ENCODE data around the gene KCNAB1. TPM values are rescaled to one million over a fixed set of nuclear protein-coding genes. Genes with fewer than 3 reads are reported as not detected.

The KCNAB1 gene
- total RNA-seq, 1 experiment from 2014 or later: not detected

DNA sequence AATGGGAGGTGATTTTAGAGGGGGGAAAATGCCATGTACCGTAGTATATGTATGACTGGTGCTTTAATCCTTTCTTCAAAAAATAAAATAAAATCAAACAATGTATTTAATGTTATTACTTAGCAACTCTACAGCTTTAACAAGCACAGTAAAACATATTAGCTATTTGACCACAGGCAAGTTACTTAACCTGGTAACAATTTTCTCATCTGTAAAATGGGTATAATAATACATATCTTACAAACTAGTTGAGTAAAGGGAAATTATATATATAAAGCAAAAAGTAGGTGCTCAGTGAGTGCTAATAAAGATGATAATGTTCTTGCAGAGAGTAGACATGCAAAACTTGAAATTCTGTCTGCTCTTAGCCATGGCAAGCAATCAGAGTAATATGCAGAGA, 406.7 kb downstream of the KCNAB1 start:
- POLR2A ChIA-PET: no interaction called here
- Histone ChIP-seq H3K9ac (ENCODE audit: low read length) (no peak overlapping the region), H3K9me2 (ENCODE audit: insufficient read depth) (no peaks in the 10 kb centered on the region), H3K4me3 (replicated peaks in 1 of 2; ENCODE audit: low read depth in 1 of 2, low read length in 2 of 2) (no peak overlapping the region), H4K20me1 (ENCODE audit: insufficient read depth) (no peaks in the 10 kb centered on the region), H3K36me3 (ENCODE audit: control insufficient read depth in 1 of 2, insufficient read depth in 2 of 2, low read length in 2 of 2) (no peaks in the 10 kb centered on the region), H3K79me2 (ENCODE audit: insufficient read depth, low read length) (no peaks in the 10 kb centered on the region), H3K27ac (ENCODE audit: low read depth, low read length) (no peak overlapping the region), H3K4me2 (ENCODE audit: low read length) (no peak overlapping the region), H2AFZ (ENCODE audit: low read depth, low read length, poor library complexity, severe bottlenecking) (no peak overlapping the region), H3K4me1 (ENCODE audit: control insufficient read depth in 1 of 2, insufficient read depth in 2 of 2, low read length in 2 of 2) (no peaks in the 10 kb centered on the region), H3K9me3 (ENCODE audit: control insufficient read depth in 1 of 2, insufficient read depth in 1 of 2, low read depth in 1 of 2, low read length in 2 of 2) (no peaks in the 10 kb centered on the region), H3K27me3 (ENCODE audit: insufficient read depth, low read length) (no peaks in the 10 kb centered on the region)
- ATAC-seq (no peak), DNase-seq (ENCODE audit: low read depth, low spot score) (no peak)
- TF ChIP-seq SP1 (IDR thresholded peaks at IDR 0.05; ENCODE audit: low read depth): no peak
- TF ChIP-seq CBX3 (IDR thresholded peaks at IDR 0.05; ENCODE audit: low read depth): no peak
- TF ChIP-seq POLR2AphosphoS5 (IDR thresholded peaks at IDR 0.05; ENCODE audit: low read depth, low read length): no peak
- no peak for TF ChIP-seq JUND (IDR thresholded peaks at IDR 0.05)
- no peak for TF ChIP-seq RAD21 (IDR thresholded peaks at IDR 0.05; ENCODE audit: low read depth)
- no peak for TF ChIP-seq TCF7L2 (IDR thresholded peaks at IDR 0.05; ENCODE audit: borderline replicate concordance, extremely low read depth, insufficient read depth, insufficient read length)
- TF ChIP-seq SRF (IDR thresholded peaks at IDR 0.05; ENCODE audit: low read depth): no peak
- TF ChIP-seq, protein P1, sequence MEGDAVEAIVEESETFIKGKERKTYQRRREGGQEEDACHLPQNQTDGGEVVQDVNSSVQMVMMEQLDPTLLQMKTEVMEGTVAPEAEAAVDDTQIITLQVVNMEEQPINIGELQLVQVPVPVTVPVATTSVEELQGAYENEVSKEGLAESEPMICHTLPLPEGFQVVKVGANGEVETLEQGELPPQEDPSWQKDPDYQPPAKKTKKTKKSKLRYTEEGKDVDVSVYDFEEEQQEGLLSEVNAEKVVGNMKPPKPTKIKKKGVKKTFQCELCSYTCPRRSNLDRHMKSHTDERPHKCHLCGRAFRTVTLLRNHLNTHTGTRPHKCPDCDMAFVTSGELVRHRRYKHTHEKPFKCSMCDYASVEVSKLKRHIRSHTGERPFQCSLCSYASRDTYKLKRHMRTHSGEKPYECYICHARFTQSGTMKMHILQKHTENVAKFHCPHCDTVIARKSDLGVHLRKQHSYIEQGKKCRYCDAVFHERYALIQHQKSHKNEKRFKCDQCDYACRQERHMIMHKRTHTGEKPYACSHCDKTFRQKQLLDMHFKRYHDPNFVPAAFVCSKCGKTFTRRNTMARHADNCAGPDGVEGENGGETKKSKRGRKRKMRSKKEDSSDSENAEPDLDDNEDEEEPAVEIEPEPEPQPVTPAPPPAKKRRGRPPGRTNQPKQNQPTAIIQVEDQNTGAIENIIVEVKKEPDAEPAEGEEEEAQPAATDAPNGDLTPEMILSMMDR (IDR thresholded peaks at IDR 0.05 in 2 of 3, conservative IDR thresholded peaks at IDR 0.05 in 1 of 3; ENCODE audit: borderline replicate concordance in 1 of 3, insufficient read depth in 1 of 3, low read depth in 2 of 3, low read length in 2 of 3): no peak
- TF ChIP-seq, protein P2, sequence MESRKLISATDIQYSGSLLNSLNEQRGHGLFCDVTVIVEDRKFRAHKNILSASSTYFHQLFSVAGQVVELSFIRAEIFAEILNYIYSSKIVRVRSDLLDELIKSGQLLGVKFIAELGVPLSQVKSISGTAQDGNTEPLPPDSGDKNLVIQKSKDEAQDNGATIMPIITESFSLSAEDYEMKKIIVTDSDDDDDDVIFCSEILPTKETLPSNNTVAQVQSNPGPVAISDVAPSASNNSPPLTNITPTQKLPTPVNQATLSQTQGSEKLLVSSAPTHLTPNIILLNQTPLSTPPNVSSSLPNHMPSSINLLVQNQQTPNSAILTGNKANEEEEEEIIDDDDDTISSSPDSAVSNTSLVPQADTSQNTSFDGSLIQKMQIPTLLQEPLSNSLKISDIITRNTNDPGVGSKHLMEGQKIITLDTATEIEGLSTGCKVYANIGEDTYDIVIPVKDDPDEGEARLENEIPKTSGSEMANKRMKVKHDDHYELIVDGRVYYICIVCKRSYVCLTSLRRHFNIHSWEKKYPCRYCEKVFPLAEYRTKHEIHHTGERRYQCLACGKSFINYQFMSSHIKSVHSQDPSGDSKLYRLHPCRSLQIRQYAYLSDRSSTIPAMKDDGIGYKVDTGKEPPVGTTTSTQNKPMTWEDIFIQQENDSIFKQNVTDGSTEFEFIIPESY (IDR thresholded peaks at IDR 0.05; ENCODE audit: extremely low read depth, insufficient replicate concordance, low read length): no peak
- TF ChIP-seq SIN3A (IDR thresholded peaks at IDR 0.05; ENCODE audit: low read depth): no peak
- no peak for TF ChIP-seq EZH2 (IDR thresholded peaks at IDR 0.05)
- no peak for TF ChIP-seq EZH2phosphoT487 (IDR thresholded peaks at IDR 0.05; ENCODE audit: borderline replicate concordance)
- TF ChIP-seq CEBPB (IDR thresholded peaks at IDR 0.05; ENCODE audit: low read depth): no peak
- TF ChIP-seq ZFX (IDR thresholded peaks at IDR 0.05): no peak
- TF ChIP-seq YY1 (IDR thresholded peaks at IDR 0.05; ENCODE audit: extremely low read depth, insufficient replicate concordance, low read depth, low read length): no peak
- TF ChIP-seq, protein P3, sequence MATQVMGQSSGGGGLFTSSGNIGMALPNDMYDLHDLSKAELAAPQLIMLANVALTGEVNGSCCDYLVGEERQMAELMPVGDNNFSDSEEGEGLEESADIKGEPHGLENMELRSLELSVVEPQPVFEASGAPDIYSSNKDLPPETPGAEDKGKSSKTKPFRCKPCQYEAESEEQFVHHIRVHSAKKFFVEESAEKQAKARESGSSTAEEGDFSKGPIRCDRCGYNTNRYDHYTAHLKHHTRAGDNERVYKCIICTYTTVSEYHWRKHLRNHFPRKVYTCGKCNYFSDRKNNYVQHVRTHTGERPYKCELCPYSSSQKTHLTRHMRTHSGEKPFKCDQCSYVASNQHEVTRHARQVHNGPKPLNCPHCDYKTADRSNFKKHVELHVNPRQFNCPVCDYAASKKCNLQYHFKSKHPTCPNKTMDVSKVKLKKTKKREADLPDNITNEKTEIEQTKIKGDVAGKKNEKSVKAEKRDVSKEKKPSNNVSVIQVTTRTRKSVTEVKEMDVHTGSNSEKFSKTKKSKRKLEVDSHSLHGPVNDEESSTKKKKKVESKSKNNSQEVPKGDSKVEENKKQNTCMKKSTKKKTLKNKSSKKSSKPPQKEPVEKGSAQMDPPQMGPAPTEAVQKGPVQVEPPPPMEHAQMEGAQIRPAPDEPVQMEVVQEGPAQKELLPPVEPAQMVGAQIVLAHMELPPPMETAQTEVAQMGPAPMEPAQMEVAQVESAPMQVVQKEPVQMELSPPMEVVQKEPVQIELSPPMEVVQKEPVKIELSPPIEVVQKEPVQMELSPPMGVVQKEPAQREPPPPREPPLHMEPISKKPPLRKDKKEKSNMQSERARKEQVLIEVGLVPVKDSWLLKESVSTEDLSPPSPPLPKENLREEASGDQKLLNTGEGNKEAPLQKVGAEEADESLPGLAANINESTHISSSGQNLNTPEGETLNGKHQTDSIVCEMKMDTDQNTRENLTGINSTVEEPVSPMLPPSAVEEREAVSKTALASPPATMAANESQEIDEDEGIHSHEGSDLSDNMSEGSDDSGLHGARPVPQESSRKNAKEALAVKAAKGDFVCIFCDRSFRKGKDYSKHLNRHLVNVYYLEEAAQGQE (IDR thresholded peaks at IDR 0.05; ENCODE audit: low read depth): no peak
- TF ChIP-seq, protein P4, sequence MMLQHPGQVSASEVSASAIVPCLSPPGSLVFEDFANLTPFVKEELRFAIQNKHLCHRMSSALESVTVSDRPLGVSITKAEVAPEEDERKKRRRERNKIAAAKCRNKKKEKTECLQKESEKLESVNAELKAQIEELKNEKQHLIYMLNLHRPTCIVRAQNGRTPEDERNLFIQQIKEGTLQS (IDR thresholded peaks at IDR 0.05): no peak
- TF ChIP-seq, protein P5, sequence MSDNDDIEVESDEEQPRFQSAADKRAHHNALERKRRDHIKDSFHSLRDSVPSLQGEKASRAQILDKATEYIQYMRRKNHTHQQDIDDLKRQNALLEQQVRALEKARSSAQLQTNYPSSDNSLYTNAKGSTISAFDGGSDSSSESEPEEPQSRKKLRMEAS (IDR thresholded peaks at IDR 0.05): no peak
- no peak for TF ChIP-seq ELF1 (IDR thresholded peaks at IDR 0.05; ENCODE audit: borderline replicate concordance, low read depth)
- CTCF ChIA-PET: interaction anchor here (0.8 kb wide), 1 partner anchor 17 kb away, joined by 3 read pairs; no protein-coding TSS in a partner anchor
- RAD21 ChIA-PET (ENCODE audit: low non-redundant PET in 1 of 2, low total read pairs in 2 of 2, uncharacterized antibody in 2 of 2, unreplicated experiment in 2 of 2): no interaction called here
- intact Hi-C loops (cut with micrococcal nuclease): no loop called here
- BruUV-seq (replicated peaks): no TSS peak

Data from HCT116 (cell line).